ENCODE results near the gene OSBPL7.

OSBPL7 gene

GRCh38 chr17:47831003-47831933 is 9.7 kb upstream of the OSBPL7 start, which contains the start of the genes LRRC46 and MRPL10:
Gene LRRC46, plus strand, starts transcription at chr17:47831670. Its CDS starts 320 bp downstream, at chr17:47831990.
Gene MRPL10, minus strand, starts transcription at chr17:47831541. Its CDS starts 30 bp downstream, at chr17:47831511.
- H4K20me1 ChIP-seq (ENCODE audit: control insufficient read depth, insufficient read depth, low read depth, low read length): no peaks in the 10 kb centered on the region
- H3K4me1 ChIP-seq (ENCODE audit: control insufficient read depth, low read length): peaks cover 22% of the 10 kb centered on the region
- no peaks in the 10 kb centered on the region for H3F3A ChIP-seq (ENCODE audit: control insufficient read depth, insufficient read depth)
- H3K79me2 ChIP-seq (ENCODE audit: control insufficient read depth, low read length): peaks cover 30% of the 10 kb centered on the region
- H3K9me2 ChIP-seq (replicated peaks; ENCODE audit: control insufficient read depth, low read length): no peaks in the 10 kb centered on the region
- TF ChIP-seq EZH2phosphoT487 (IDR thresholded peaks at IDR 0.05; ENCODE audit: borderline replicate concordance, low read length): no peak
- peak; percentile 67 for TF ChIP-seq CTCF (IDR thresholded peaks at IDR 0.05; ENCODE audit: low read depth, low read length, poor library complexity, severe bottlenecking)
- peaks cover 22% of the 10 kb centered on the region for H3K36me3 ChIP-seq (ENCODE audit: control insufficient read depth, low read length)
- peak within 1 kb of the TSS; percentile 48 for H3K27ac ChIP-seq (ENCODE audit: low read depth, low read length)
- H3K27me3 ChIP-seq (ENCODE audit: control insufficient read depth, low read length): no peaks in the 10 kb centered on the region
- peak within 1 kb of the TSS; percentile 94 for H3K4me3 ChIP-seq (ENCODE audit: low read length)
- H3K9me3 ChIP-seq (ENCODE audit: control insufficient read depth, insufficient read depth, low read length): no peaks in the 10 kb centered on the region
- H3K4me2 ChIP-seq (ENCODE audit: low read length): peak within 1 kb of the TSS; percentile 63

GRCh38 chr17:47830396-47831002 is 8.9 kb upstream of the OSBPL7 start:
- H4K20me1 ChIP-seq (ENCODE audit: control insufficient read depth, insufficient read depth, low read depth, low read length): no peaks in the 10 kb centered on the region
- peaks cover 30% of the 10 kb centered on the region for H3K79me2 ChIP-seq (ENCODE audit: control insufficient read depth, low read length)
- peak overlapping the region; percentile 94 for H3K4me3 ChIP-seq (ENCODE audit: low read length)
- H3K27ac ChIP-seq (ENCODE audit: low read depth, low read length): peak overlapping the region; percentile 48
- H3K9me2 ChIP-seq (replicated peaks; ENCODE audit: control insufficient read depth, low read length): no peaks in the 10 kb centered on the region
- H3K36me3 ChIP-seq (ENCODE audit: control insufficient read depth, low read length): peaks cover 26% of the 10 kb centered on the region
- no peaks in the 10 kb centered on the region for H3K9me3 ChIP-seq (ENCODE audit: control insufficient read depth, insufficient read depth, low read length)
- H3K4me1 ChIP-seq (ENCODE audit: control insufficient read depth, low read length): peaks cover 19% of the 10 kb centered on the region
- TF ChIP-seq CTCF (IDR thresholded peaks at IDR 0.05; ENCODE audit: low read depth, low read length, poor library complexity, severe bottlenecking) (no peak), EZH2phosphoT487 (IDR thresholded peaks at IDR 0.05; ENCODE audit: borderline replicate concordance, low read length) (no peak)
- no peaks in the 10 kb centered on the region for H3F3A ChIP-seq (ENCODE audit: control insufficient read depth, insufficient read depth)
- no peaks in the 10 kb centered on the region for H3K27me3 ChIP-seq (ENCODE audit: control insufficient read depth, low read length)
- peak overlapping the region; percentile 63 for H3K4me2 ChIP-seq (ENCODE audit: low read length)

DNA sequence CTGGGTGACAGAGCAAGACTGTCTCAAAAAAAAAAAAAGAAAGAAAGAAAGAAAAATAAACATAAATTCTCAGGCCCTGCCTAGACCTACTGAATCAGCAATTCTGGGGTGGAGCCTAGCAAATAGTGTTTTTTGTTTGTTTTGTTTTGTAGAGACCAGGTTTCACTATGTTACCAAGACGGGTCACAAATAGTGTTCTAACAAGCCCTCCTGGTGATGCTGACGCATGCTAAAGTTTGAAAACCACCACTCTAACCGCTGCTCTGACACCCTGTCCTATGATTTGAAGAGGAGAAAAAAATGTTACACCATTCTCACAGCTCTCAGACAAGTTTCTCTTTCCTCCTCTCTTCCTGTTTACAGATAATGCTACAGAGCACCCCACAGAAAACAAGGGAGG is 8.3 kb upstream of the OSBPL7 start:
- no peak overlapping the region for H3K27ac ChIP-seq (ENCODE audit: low read depth, low read length)
- no peak for TF ChIP-seq EZH2phosphoT487 (IDR thresholded peaks at IDR 0.05; ENCODE audit: borderline replicate concordance, low read length)
- TF ChIP-seq CTCF (IDR thresholded peaks at IDR 0.05; ENCODE audit: low read depth, low read length, poor library complexity, severe bottlenecking): no peak
- H3F3A ChIP-seq (ENCODE audit: control insufficient read depth, insufficient read depth): no peaks in the 10 kb centered on the region
- no peaks in the 10 kb centered on the region for H4K20me1 ChIP-seq (ENCODE audit: control insufficient read depth, insufficient read depth, low read depth, low read length)
- peaks cover 29% of the 10 kb centered on the region for H3K36me3 ChIP-seq (ENCODE audit: control insufficient read depth, low read length)
- peaks cover 30% of the 10 kb centered on the region for H3K79me2 ChIP-seq (ENCODE audit: control insufficient read depth, low read length)
- H3K4me1 ChIP-seq (ENCODE audit: control insufficient read depth, low read length): peaks cover 19% of the 10 kb centered on the region
- no peaks in the 10 kb centered on the region for H3K27me3 ChIP-seq (ENCODE audit: control insufficient read depth, low read length)
- H3K9me2 ChIP-seq (replicated peaks; ENCODE audit: control insufficient read depth, low read length): no peaks in the 10 kb centered on the region
- peak overlapping the region; percentile 94 for H3K4me3 ChIP-seq (ENCODE audit: low read length)
- H3K9me3 ChIP-seq (ENCODE audit: control insufficient read depth, insufficient read depth, low read length): no peaks in the 10 kb centered on the region
- H3K4me2 ChIP-seq (ENCODE audit: low read length): peak overlapping the region; percentile 63

All from DOHH2 (cell line).